GM12892 (cell line): Measurements from ENCODE around the gene HCK.

Experiments
- POLR2A ChIP-seq: IDR thresholded peaks from 2 replicates; pipeline ENCODE4 v1.6.1; 2011; ENCODE audit warnings: low read depth, low read length, control low read depth
- TAF1 ChIP-seq: IDR thresholded peaks from 2 replicates; pipeline ENCODE4 v1.6.1; 2011; ENCODE audit warnings: low read depth, mild to moderate bottlenecking, control low read depth, low read length, borderline replicate concordance

- TF ChIP-seq POLR2A (no peak), TAF1 (no peak)
Observed at GRCh38 chr20:32024683-32025295, 27.3 kb upstream of the HCK start.
